Keratinocyte (primary cell): ENCODE data around the gene MAN1C1.

ENCODE experiments used
- CTCF ChIP-seq, 3 experiments: IDR thresholded peaks in 1 of 3; conservative IDR thresholded peaks in 1 of 3; optimal IDR thresholded peaks in 1 of 3; 2 replicates in 2 of 3; 3 replicates in 1 of 3; pipeline versions ENCODE3 to v1.5.1; 2011; ENCODE audit warnings: low read length in 3 of 3, mild to moderate bottlenecking in 3 of 3, moderate library complexity in 2 of 3, control low read depth in 1 of 3, inconsistent platforms in 1 of 3; ENCODE audit not compliant: insufficient read depth in 2 of 3; ENCODE audit errors: extremely low read depth in 1 of 3
- EZH2 ChIP-seq: IDR thresholded peaks from one replicate; pipeline ENCODE4 v1.6.1; 2012; ENCODE audit warnings: inconsistent platforms, mild to moderate bottlenecking, low read length, moderate library complexity

- TF ChIP-seq EZH2 (no peak), CTCF (optimal IDR thresholded peaks at IDR 0.05 in 1 of 3, IDR thresholded peaks at IDR 0.05 in 1 of 3, conservative IDR thresholded peaks at IDR 0.05 in 1 of 3; ENCODE audit: extremely low read depth in 1 of 3, insufficient read depth in 2 of 3, low read length in 3 of 3) (no peak)
Observed at GRCh38 chr1:25710583-25711347, 94.2 kb downstream of the MAN1C1 start.
